COLO668 (cell line): Measurements from ENCODE around the gene CALHM1.
A peak's percentile ranks its signal among the peaks of the same experiment; 100 is the strongest.

Source experiments
- DNase-seq: peaks from one replicate; lab custom pipeline; 2025; ENCODE audit not compliant: unreplicated experiment; lab: John Stamatoyannopoulos, UW

Gene CALHM1

DNA sequence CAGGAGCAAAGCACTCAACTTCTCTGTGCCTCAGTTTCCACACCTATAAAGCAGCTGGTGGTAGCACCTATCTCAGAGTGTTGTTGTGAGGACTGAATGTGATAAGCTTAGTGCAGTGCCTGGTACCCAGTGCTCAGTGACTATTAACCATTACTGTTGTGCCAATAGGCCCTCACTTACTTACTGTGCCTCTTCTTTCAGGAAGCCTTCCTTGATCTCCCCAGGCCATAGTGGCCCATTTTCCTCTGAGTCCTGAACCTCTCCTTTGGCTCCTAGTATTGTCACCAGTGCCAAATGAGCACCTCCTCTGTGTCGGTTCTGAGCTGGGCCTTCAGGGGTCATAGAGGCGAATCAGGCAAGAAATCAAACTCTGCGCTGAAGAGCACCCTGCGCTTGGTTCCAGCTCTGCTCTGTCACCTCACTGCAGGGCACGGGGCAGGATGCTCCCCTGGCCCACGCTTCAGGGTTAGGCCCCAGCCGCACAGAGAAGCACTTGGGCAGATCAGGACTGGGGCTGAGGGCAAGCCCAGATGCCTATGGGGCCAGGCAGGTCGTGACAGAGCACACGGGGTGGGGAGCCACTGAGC lies 2.5 kb downstream of the CALHM1 start:
- no peak for DNase-seq

DNA sequence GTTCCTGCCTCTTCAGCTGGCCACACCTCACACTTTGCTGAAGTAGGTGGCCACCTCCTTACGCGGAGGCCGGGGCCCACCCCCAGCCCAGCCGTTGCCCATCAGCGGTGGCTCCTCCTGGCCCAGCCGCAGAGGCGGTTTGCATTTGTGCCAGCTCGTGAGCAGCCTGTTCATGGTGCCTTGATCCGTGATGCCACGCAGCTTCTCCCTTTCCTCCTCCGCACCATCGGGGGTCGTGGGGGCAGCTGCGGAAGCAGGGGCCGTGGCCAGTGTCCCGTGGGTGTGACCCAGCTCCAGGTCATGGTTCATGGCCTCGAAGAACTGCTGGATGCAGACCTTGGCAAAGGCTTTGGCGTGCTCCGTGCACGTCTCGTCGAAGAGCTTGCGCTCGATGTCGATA lies 3.5 kb downstream of the CALHM1 start:
- no peak for DNase-seq

DNA sequence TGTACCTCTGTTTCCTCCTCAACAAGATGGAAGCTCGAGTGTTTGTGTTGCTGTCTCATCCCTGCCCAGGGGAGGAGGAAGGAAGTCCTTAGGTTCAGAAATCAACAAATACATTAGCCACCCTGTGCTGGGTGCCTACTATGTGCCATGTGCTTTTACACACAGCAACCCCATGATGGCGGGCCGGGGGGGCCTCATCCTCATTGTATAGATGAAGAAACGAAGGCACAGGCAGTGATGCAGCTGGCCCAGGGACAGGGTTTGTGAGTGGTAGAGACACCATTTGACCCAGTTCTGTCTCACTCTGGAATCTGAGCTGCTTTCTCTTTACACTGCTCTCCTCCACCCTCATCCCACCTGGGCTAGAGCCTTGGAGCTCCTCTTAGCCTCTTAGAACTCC lies 4.7 kb downstream of the CALHM1 start:
- no peak for DNase-seq

DNA sequence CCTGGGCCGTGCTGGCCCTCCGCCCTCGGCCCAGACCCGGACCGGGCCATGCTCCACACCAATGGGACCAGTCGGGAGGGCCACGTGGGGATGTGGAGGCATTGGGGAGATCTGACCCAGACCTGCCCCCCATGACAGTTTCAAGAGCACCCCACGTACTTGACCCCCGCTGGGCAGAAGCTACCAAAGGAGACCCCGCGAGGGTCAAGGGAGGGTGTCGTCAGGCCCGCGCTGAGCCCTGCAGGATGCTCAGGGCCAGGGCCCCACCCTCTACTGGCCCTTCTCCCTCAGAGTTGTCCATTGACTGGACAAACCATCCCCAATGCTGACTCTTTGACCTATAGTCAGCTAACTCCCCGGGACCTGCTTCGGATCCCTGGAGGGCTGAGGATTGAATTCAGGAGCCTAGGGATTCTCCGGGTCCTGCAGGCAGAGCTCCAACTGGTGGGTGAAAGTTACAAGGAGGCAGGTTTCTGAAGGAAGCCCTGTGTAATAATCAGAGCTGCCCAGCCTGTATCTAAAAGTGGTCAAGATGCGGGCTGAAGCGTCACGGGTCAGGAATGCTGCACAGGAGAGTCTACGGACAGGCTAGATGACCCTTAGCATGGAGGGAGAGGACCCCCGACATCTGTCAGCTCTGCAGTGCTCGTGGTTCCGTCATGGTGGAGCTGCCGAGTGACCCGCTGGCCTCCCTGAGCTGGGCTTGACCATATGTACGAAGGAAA lies 6.0 kb downstream of the CALHM1 start:
- DNase-seq, result no peak

DNA sequence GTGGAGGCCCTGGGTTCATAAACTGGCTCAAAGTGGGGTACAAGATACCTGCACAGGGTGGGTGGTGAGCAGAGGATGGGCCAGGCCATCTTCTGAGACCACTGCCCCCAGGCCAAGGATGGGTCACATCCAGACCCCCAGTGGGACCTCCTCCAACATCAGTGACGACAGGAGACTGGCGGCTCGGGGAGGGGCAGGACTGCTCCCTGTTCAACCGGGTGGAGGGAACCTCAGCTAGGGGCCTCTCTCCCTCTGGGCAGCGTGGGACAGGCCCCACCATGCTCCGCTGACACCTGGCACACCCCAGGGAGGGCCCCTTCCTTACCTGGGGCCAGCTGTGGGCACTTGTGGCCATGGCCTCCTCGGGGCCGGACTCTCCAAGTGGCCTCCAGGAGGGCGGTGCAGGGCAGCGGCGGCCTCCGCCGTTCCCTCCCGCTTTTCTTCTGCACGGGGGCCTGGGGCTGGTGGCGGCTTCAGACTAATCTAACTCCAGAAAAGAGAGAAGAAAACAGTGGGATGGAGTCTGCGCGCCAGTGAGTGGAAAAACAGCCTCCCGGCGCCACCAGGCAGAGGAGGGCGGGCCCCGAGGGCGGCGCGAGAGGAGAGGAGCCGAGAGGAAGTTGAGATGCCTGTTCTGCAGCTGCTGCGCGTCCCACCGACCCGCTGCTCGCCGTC lies 6.7 kb downstream of the CALHM1 start, which contains the start of gene CALHM2:
TSS of gene CALHM2 (minus strand) at position 540 of the 675 bp plus-strand sequence. CDS start 2,429 bp downstream, outside the sequence.
- peak; percentile 66 for DNase-seq

DNA sequence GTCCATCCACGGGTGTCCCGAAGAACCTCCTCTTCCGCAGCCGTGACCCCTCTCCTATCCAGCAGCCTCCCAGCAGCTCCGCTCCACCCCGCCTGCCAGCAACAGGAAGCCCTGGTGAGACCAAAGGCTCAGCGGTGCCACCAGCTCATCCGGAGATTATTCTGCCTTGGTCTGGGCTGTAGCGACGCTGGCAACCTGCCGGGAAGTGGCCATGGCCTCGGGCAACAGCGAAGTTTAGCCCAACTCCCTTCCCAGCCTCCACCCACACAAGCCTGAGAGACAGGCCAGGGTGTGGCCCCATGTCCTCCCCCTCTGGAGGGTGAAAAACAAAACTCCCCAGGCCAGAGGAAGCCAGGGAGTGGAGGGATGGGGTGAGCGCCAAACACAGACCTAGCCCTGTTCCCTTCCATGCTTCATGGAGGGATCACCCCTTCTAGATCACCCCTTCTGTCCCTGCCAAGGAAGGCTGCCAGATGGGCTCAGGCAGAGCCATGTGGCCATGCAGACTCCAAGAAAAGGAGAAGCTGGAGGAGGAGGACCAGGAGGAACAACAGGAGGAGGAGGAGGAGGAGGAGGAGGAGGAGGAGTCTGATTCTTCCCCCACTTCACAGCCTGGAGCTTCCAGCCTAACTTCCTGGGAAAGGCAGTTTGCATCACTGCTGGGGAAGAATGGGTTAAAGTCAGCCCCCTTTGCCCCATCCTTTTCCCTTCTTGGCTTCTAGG lies 7.4 kb downstream of the CALHM1 start:
- DNase-seq, result peak; percentile 13

DNA sequence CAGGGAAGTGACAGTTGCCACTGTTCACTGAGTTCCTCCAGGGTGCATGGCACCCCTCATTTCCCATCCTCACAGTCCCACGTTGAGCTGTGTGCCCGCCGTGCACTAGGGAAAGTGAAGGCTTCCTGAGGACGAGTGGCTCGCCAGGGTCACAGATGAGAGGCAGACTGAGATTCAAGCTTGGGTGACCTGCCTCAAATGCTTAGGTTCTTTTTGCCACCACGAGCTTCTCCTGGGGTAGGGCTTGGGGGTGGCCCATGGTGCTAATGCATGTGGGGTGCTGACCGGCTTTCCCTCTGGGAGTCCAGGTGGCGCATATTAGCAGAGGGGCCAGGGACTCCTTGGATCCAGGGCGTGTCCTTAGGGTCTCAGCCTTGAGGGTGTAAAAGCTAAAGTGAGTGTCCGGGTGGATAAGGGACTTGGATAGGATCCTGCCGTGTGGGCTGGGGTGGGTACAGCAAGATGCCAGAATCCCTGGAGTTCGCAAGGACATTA lies 8.5 kb downstream of the CALHM1 start:
- DNase-seq, result no peak

DNA sequence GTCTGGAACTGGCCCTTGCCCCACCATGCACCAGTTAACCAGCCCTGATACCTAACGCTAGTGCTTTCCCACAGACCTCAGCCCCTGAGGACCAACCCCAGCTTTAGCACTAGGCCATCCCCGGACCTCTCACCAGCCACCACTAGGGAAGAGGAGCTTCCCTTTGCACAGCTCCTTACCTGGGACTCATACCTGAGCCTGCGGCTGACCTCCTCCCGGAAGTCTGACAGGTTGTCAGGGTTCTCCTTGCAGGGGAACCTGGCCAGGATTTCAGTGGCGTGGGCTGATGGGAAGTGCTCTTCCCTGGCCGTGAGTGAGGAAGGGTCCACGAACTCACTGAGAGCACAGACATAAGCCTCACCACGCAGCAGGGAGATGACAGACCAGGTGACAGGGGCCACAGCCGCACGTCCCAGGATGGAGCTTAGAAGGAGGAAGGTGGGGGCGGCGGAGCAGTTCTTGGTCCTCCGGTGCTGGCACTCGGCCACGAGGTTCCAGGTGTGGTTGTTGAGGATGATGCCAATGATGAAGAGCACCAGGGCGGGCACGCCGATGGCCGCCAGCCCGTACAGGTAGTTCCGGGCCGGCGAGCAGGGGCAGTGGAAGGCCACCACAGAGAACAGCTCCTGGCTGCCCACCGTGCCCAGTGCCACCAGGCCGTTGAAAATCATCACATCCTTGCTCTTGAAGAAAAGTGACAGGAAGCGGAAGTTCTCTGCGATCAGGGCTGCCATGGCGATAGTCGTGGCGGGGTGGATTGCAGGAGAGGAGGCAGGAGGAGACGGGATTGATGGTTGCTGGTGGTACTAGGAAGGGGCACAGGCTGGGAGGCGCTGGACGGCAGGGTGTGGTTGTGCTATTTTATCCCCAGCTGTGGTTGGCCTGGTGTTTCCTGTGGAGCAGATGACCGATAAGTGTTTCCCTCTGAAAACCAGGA lies 9.2 kb downstream of the CALHM1 start:
- DNase-seq, result no peak

DNA sequence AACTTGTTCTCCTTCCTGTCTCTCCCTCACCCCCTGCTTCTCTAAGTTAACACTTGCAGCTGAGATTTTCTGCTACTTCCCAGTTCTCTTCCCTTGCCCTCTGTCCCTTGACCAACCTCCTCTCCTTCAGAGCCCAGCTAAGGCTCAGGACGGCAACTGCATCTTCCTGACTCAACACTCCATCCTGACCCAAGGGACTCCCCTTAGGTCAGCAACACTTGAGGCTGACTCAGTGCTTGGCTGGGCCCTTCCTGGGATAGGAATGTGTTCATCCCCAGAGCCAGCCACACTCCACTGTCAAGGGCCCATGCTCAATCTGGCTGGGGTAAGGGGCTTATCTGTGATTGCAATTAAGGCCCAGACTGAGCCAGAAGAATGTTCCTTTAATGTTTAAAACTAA lies 10.0 kb downstream of the CALHM1 start:
- no peak for DNase-seq

DNA sequence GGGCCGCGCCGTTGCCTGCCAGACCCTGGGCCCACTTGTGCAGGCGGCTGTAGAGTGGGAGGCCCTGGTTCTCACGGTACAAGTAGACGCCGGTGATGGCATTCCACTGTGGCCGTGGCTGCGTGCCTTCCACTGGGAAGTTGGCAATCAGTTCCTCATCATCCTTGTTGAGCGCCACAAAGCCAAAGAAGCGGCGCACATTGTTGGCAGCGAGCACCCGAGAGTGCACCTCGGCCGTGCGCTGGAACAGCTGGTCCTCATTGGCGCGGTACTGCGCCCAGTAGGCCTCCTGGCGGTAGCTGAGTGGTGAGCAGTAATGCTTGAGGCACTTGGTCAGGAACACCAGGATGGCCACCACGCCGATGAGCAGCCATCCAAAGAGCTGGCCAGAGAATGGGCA lies 11.5 kb downstream of the CALHM1 start:
- DNase-seq, result no peak

DNA sequence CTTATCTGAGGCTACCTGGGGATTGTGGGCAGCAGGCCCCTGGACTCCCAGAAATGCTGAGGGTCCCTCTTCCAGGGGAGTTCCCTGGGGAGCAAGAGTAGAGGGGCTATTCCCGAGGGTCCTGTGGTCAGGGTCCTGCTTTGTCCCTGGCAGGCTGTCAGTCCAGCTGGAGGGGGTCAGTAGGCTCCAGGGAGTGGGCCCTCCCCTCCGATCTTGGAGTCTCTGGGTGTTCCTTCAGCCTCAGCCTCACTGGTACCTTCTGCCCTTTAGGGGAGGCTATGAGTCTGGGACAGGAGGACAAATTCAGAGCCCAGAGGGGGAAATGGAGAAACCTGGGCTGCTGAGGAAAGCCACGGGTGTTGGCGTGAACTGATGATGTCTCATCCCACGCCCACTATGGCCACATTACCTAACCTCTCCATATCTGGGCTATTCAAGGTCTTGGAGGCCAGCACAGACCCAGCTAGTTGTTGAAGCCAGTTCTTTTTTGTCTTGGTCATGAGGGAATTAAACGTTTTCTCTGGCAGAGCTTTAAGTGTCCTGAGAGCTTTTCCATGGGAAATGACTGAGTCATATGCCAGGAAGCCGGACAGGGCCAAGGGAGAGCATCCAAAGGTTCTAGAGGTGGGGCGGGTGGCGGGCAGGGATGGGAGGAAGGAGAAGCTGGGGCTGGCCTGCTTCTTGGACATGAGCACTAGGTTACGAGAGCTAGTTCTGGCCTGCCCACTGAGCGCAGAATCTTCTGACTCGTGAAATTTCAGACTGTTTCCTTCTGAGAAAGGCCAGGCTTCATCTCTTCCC lies 12.7 kb downstream of the CALHM1 start:
- DNase-seq, result no peak

DNA sequence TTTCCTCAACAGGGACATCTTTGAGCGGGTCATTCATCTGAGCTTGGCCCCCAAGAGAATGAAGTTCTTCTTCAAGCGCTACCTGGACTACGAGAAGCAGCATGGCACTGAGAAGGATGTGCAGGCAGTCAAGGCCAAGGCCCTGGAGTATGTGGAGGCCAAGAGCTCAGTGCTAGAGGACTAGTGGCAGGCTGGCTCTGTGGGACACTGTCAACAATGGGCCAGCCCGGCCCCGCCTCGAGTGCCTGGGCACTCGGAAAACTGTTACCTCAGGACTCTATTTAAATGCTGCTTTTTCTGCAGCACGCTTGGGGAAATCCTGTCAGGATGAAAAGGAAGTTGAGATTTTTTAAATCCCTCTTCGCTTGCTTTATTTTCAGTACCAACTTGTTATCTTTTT lies 13.3 kb downstream of the CALHM1 start:
- DNase-seq, result no peak

DNA sequence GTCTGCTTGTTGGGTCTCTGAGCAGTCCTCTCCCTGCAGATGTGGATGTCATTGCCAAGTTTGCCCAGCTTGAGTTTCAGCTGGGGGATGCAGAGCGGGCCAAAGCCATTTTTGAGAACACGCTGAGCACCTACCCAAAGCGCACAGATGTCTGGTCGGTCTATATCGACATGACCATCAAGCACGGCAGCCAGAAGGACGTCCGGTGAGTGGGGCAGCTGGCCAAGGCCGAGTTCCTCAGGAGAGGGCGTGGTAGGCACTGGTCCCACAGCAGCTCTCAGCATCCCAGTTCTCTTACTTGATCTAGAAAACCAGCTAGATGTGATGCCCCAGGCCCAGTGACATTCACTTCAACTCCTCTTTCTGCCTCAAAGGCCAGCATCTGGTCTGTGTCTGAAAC lies 14.2 kb downstream of the CALHM1 start:
- no peak for DNase-seq

DNA sequence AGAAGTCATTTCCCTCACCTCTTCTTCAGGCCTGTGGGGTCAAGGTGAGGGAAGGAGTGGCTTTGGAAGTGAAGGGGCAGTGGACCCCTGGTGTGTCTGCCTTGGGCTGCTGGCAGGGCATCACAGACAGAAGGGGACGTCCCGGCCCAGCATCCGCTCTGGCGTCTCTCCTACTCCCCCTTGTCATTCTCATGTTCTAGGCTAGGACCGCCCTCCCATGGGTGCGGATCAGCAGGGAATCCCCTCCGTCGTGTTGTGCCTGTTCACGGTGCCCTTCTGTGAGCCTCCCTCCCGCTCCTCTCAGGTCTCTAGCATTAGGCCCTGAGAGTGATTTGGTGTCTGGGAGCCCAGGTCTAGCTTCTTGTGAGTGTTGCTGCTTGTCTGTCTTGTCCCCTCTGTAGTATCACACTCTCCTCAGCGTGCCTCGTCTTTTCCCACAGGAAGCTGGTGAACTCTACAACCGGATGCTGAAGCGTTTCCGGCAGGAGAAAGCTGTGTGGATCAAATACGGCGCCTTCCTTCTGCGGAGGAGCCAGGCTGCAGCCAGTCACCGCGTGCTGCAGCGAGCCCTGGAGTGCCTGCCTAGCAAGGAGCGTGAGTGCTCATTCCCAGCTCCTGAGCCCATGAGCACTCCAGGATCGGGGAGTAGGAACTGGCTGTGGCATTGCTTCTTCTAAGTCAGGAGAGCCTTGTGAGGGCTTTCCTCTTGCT lies 15.1 kb downstream of the CALHM1 start:
- no peak for DNase-seq

DNA sequence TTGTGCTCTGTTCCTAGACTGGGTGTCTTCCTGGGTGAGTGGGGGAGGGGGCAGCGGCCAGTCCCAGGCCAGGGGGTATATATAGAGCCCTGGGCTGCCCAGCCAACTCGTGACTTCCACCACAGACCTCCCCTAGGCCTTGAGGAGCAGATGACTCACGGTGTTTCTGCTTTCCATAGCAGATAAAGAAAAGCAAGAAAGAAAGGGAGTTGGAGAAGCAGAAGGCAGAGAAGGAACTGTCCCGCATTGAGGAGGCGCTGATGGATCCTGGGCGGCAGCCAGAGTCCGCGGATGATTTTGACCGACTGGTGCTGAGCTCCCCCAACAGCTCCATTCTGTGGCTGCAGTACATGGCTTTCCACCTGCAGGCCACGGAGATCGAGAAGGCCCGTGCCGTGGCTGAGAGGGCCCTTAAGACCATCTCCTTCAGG lies 16.7 kb downstream of the CALHM1 start:
- no peak for DNase-seq

DNA sequence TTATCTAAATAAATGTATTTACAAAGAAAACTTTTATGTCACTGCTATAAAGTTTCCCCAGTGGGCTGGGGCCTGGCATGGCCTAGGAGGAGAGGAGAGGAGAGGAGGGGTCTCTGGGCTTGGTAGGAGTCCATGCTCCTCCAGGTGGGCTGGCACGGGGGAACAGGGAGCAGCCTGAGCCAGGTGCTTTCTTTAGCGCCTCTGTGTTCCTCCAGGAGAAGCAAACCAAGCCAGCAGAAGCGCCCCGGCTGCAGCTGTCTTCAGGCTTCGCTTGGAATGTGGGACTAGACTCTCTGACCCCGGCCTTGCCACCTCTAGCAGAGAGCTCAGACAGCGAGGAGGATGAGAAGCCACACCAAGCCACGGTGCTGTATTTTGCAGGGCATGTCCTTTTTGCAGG lies 17.1 kb downstream of the CALHM1 start:
- no peak for DNase-seq

DNA sequence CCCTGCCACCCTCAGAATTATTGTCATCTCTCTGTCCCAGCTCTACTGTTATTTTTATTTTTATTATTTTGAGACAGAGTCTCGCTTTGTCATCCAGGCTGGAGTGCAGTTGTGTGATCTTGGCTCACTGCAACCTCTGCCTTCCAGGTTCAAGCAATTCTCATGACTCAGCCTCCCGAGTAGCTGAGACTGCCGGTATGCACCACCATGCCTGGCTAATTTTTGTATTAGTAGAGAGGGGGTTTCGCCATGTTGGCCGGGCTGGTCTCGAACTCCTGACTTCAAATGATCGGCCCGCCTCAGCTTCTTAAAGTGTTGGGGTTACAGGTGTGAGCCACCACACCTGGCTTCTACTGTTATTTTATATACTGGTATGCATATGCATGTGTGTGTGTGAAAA lies 17.5 kb downstream of the CALHM1 start:
- DNase-seq, result no peak

DNA sequence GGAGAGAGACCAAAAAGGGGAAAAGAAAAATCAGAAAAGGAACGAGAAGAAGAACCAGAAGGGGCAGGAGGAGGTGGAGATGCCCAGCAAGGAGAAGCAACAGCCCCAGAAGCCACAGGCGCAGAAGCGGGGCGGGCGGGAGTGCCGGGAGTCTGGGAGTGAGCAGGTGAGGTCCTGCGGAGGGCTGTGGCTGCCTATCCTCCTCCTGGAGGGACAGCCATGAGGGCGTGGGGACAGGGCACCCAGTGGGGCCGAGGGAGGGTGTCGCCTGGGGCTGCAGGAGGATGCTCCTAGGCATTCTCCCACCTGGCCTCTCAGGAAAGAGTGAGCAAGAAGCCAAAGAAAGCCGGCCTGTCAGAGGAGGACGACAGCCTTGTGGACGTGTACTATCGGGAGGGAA lies 18.3 kb downstream of the CALHM1 start:
- DNase-seq, result no peak

DNA sequence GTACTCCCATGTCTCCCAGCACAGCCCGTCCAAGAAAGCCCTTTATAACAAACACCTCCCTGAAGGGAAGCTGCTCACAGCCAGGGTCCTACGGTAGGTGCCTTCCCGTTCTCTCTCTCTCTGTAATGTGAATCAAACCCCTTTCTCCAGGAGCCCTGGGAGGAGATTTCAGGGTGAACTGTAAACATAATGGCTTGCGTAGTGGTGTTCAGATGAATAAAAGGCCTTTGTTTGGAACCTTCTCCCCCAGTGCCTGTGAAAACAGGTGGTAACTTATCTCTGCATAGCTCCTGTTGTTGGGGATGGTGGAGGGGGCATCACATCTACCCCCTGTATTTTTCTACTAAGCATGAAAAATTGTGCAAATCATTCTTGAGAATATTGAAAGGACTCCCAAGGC lies 18.9 kb downstream of the CALHM1 start:
- no peak for DNase-seq
